Hematopoietic multipotent progenitor cell treated with erythropoietin and hydrocortisone succinate and interleukin-3 and kit ligand, for 6 days (in vitro differentiated cells): Measurements from ENCODE around the gene DAND5.

ENCODE experiments used
- DNase-seq: peaks from one replicate; pipeline ENCODE4 v3.0.0-alpha.2; 2015

DAND5 gene

DNA sequence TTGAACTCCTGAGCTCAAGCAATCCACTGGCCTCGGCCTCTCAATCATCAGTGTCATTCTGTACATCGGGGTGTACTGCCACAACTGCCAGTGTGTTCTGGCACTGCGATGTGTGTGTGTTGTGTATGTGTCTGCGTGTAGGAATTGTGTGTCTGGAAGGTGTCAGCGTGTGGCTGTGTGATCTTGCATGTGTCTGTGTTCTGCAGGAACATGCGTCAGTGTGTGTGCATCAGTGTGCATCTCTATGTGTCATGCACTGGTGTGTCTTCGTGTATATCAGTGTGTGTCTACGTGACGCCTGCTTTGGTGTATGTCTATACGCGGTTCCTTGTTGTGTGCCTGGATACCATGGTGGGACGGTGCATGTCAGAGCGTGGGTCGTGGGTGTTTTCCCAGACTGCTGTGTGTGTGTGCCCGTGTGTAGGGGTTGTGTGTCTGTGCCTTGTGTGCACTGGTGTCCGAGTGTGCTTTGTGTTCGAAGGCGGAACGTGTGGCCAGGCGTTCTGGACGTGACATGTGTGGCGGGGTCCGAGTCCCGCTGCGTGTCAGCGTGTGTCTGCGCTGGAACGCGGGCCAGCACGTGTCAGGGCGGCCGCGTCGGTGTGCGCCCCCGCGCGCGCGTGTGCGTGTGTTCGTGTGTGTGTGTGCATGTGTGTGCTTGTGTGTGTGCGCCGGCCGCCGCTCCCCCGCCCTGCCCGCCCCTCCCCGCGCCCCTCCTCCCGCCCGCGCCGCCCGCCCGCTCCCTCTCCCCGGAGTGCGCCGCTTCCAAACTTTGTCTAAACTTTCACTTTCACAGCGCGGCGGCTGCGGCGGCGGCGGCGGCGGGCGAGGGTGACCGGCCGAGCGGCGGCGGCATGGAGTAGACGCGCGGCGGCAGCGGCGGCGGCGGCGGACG is 25.6 kb downstream of the DAND5 start, which contains the start of gene NFIX:
Gene NFIX (plus strand): TSS at position 775 of the 895 bp plus-strand sequence. CDS start 363 bp downstream, outside the sequence.
- DNase-seq = peak; percentile 73

DNA sequence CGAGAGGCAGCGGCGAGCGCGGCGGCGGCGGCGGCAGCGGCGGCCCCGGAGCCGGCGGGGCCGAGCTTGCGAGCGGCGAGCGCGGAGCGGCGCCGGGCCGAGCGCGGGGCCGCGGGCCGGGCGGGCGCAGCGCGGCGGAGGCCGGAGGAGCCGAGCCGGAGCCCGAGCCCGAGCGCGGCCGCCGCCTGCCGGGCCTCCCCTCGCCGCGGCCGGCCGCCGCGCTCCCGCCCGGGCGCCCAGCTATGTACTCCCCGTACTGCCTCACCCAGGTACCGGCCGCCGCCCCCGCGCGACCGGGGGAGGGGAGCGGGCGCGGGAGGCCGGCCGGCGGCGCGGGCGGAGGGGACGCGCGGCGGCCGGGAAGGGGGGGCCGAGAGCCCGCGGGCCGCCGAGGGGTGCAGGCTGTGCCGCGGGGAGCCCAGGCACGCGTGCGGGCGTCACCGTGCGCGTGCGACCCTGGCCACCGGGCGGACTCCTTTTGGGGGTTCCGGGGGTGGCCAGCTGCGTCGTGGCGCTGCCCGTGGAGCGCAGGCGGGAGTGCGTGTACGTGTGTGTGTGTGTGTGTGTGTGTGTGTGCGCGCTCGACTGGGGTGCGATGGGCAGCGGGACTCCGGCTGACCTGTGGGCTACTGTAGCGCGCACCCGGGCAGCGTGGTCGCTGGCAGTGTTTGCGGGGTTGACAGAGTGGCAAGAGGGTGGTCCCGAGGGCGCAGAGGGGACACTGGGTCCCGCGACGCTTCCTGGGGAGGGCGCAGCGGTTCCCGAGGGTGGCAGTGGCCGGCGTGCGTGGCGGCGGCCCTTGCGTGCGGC is 26.4 kb downstream of the DAND5 start:
- peak; percentile 42 for DNase-seq

DNA sequence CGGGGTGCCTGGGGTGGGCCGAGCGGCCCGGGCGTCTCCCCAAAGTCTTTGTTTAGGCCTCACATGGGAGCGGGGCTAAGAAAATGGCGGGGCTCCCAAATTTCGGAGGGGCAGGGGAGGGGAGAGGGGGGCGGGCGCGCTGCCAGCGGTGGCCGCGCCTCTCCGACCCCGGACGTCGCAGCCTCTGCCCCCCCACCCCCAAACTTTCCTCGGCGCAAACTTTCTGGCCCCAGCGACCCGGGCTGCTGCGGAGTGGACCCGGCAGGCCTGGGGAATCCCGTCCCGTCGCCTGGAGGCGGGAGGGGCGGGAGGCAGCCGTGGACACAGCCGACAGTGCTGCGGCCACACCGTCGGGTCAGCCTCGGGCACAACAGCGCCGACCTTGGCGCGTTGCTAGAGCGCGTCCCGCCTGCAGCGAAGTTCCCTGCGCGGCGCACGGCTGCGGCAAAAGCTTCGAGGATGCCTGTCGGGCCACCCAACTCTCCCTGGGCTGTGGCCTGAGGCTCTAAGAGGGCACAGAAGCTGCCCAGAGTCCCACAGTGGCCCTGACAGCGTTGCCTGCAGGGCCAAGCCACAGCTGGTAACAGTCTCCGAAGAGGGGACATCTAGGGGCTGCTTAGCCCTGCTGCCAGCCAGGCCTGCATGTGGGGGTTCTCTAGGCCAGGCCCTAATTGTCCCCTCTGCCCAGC is 27.2 kb downstream of the DAND5 start:
- peak; percentile 38 for DNase-seq

- no peak for DNase-seq
Observed at GRCh38 chr19:12997179-12997966, 28.0 kb downstream of the DAND5 start.

DNA sequence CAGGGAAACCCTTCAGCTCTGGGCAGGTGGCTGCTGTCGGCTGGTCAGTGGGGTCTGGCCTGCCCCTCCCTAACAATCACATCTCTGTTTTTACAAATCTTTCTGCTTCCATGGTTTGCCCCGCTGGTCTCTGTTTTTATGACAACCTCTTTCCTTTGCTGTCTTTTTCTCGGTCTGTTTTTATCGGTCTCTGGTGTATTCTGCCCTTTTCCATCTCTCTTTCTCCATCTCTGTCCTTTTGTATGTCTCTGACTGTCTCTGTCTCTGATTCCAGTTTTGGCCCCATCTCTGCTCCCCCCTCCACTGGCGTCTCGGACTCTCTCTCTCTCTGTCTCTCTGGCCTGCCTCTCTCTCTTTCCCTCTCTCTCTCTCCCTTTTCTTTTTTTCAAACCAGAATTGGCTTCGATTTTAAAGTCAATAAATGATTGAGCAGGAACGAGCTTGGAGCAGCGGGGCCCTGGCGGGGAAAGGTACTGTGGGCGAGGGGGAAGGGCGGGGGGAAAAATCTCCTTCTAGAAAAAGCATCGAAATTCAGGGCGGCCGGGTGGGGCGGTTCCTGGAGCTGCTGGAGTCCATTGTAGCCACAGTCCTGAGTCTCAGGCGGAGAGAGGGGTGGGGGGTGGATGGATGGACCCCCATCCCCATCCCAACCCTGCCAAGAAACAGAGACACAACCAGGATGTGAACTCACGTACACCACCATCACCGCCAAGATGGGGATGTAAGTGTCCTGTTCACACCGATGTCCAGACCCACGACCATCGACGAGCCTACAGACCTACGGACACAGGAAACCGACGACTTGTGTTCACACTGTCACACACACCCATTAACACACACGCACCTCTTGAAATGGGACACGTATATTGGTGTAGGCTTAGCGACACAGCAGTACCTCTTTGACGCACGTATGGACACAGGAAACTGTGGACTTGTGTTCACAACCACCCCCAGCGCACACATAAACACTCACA is 28.9 kb downstream of the DAND5 start:
- DNase-seq = no peak

- no peak for DNase-seq
Observed at GRCh38 chr19:13001166-13001501, 31.8 kb downstream of the DAND5 start.

GRCh38 chr19:13001502-13002165 is 32.3 kb downstream of the DAND5 start:
- no peak for DNase-seq

DNA sequence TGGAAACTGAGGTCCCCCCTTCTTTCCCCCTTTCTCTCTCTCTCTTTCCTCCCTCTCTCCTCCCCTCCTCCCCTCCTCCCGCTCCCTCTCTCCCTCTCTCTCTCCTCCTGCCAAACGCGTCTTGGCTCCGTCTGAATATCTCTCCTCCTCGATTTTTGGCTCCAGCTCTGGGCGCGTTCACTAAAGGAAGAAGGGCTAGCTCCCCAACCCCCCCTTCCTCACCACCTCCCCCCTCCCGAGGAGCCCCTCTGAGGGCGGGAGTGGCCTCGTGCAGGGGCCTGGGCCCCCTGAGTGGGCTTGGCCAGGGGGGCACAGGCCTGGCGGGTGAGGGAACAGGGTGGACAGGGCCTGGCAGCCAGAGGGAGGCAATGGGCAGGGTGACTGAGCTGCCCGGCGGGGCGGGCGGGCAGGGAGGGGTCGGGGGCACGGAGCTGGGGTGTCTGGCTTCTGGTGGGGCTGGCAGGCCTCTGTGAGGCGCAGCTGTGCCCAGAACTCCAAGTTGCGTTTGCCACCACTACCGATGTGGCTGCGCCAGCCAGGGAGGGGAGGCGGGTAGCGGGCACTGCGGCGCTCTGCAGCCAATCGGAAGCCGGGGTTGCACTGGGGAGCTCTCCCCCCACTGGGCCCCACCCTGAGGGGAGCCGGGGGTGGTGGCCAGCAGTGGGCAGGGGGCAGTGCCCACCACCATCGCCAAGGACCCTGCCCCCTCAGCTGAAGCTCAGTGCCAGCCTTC is 33.0 kb downstream of the DAND5 start:
- DNase-seq = no peak

DNA sequence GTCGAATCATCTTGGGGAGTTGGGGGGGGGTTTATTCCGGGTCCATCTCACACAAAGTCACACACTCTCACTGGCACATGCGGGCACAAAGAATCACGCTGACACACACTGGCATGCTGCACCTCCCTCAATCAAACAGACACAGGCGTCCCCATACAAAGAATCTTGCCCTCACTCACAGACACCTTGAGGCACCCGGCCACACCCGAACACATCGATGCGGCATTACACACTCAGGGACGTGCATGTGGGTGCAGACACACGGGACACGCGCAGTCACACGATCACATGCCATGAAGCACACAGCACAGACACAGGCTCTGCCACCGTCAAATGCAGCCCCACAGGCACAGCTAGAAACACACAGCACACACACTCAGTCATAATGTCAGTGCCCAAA is 33.7 kb downstream of the DAND5 start:
- no peak for DNase-seq

DNA sequence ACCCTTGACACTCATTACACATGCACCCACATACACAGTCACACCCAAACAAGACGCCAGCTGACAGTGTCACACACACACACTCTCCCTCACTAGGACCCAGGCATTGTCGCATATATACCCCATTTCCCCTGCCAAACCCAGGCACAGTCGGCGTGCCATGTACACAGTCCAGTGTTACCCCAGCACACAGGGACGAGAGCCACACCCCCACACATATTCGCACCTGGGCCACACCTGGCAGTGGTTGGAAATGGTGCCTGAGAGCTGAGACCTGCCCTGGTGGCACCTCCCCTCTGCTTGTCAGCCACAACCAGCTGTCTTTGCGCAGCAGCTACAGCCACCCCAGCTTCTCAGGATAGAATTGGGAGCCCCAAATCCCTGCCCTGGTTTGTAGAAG is 34.9 kb downstream of the DAND5 start:
- no peak for DNase-seq

GRCh38 chr19:13005253-13005652 is 35.9 kb downstream of the DAND5 start:
- no peak for DNase-seq

DNA sequence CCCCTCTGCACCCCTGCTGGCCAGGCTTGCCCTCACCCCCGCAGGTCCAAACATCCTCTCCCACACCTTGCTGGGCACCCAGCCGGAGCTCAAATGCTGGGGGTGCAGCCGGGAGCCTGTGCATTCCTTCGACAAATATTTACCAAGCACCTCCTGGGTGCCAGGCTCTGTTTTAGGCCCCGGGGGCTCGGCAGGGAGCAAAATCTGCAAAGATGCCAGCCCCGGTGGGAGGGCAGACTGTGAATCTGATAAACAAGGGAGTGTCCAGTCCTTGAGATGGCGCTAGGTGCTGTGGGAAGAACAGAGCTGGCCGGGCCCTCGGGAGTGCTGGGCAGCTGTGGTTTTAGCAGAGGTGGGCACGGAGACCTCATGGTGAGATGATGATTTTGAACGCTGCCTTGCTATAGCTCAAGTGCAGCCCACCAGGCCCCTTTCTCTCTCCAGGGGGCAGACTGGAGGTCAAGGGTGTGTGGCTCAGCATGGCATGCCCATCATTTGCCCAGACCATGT is 36.5 kb downstream of the DAND5 start:
- DNase-seq = no peak

DNA sequence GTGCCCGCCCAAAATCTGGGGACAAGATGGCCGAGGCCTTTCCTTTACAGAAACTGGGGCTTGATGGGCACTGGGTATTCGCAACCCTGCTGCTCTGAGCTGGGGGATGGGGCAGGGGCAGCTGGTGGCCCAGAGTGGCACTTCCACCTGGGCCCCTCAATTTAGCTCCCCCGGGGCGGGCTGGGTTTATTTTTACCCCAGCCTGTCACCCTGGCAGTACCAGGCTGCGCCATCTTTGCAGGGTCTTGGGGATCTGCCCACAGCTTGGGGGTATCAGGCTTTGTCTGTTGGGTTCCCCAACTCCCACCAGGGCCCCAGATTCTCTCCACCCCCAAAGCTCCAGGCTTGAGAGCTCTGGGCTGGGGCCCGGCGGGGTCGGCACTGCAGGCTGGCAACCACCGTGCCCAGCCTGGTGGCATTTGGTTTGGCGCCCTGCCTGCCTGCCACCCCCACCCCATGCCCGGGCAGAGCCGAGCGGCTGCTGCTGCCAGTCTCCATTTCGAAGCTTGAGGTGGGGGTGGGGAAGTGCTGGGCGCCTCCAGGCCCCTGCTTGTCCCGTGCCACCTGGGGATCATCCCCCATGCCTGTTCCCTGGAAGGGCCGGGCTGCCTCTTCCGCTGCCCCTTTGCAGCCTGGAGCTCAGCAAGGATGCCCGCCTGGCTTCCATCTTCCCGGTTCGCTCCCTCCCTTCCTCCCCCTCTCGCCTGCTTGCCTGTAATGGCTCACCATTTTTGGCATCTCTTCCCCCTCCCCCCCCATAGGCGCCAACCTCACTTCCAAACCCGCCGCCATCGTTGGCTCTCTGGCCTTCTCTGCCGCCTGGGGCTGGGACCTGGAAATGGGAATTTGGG is 37.3 kb downstream of the DAND5 start:
- no peak for DNase-seq

DNA sequence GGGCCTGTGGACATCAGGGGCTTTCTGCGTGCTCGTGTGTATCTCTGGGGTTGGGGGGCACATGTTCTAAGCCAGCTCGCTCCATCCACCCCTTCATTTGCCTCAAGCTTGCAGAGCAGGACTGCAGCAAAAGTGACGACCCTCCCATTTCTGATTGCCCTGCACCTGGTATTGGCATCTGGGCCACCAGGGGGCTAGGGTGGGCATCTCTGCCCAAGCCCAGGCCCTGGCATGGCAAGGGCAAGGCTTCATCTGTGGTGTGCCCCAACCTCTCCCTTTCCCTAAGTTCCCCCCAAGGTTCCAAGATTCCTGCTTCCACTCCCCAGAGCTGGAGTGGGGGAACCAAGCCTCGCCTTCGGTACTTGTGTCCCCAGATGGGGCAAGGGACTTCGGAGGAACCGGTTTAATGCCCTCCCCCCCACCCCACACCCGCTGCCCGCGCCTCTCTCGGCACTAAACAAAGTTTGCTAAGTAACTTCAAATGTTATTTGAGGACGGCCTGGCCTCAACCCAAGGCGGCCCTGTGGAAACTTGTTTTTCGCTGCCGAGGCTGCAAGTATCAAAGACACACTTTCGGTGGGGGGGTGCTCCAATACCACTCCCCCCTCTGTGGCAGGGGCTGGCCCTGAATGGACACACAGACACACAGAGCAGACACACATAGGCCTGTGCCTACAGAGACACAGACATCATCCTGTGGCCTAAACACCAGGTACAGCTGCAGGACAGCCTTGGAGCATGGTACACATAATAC is 38.1 kb downstream of the DAND5 start:
- no peak for DNase-seq

DNA sequence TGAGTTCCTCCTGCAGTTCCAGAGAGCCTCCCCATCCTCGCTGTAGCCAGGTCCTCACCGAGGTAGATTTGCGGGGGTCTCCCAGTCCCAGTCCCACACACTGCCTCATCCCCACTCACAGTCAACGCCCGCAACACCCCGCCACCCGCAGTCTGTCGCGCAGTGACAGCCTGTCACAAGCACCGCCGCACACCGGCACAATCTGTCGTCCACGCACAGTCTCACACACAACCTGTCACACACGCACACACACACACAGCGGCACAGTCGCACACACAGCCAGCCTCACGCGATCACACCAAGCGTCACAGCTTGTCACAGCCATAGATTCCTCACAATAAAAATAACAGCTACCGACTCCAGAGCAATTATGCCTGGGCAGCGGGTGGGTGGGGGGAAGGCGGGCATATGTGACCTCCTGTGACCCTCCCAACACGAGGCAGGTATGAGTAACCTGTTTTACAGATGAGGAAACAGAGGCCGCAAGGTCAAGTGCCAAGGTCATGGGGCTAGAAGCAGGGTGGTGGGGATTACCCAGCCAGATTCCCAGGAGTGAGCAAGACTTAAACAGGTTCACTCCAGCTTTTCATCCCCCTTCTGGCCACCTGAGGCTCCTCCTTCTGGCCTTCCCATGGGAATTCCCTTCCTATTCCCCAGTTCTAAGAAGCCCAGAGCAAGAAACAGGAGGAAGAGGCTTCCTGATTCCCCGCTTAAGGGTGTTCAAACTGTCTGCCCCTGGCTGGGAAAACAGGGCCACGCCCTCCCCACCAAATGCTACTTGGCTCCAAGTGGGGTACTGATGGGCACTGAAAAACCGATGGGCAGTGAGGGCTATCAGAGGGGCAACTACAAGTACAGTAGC is 39.8 kb downstream of the DAND5 start:
- no peak for DNase-seq

- no peak for DNase-seq
Observed at GRCh38 chr19:13010038-13010991, 40.9 kb downstream of the DAND5 start.
